CD4-positive, alpha-beta T cell treated with Interleukin-2 at 100 ng/mL for 4 hours (primary cell): ENCODE data around the gene KCNIP3.
A peak's percentile ranks its signal among the peaks of the same experiment; 100 is the strongest.

Experiments
- DNase-seq: peaks from one replicate; pipeline ENCODE4 v3.0.0-alpha.2; 2020; ENCODE audit warnings: low spot score

KCNIP3 gene

GRCh38 chr2:95329891-95330793, 33.0 kb downstream of the KCNIP3 start:
- no peak for DNase-seq

- DNase-seq, result no peak
Measured at GRCh38 chr2:95330794-95331338, 33.7 kb downstream of the KCNIP3 start.

GRCh38 chr2:95331606-95332005, 34.5 kb downstream of the KCNIP3 start:
- no peak for DNase-seq

GRCh38 chr2:95332036-95332435, 34.9 kb downstream of the KCNIP3 start:
- no peak for DNase-seq

GRCh38 chr2:95333056-95333455, 35.9 kb downstream of the KCNIP3 start:
- no peak for DNase-seq

- DNase-seq, result no peak
Measured at GRCh38 chr2:95333888-95334338, 36.8 kb downstream of the KCNIP3 start.

GRCh38 chr2:95334916-95335641, 37.9 kb downstream of the KCNIP3 start:
- no peak for DNase-seq

- no peak for DNase-seq
Measured at GRCh38 chr2:95336406-95336805, 39.3 kb downstream of the KCNIP3 start.

GRCh38 chr2:95337829-95338228, 40.7 kb downstream of the KCNIP3 start:
- no peak for DNase-seq

- no peak for DNase-seq
Measured at GRCh38 chr2:95342556-95343320, 45.6 kb downstream of the KCNIP3 start.

GRCh38 chr2:95343429-95344214, 46.5 kb downstream of the KCNIP3 start:
- no peak for DNase-seq

GRCh38 chr2:95344215-95344583, 47.1 kb downstream of the KCNIP3 start:
- DNase-seq, result no peak

GRCh38 chr2:95344656-95345055, 47.5 kb downstream of the KCNIP3 start:
- no peak for DNase-seq

- no peak for DNase-seq
Measured at GRCh38 chr2:95345081-95345562, 48.0 kb downstream of the KCNIP3 start.

GRCh38 chr2:95345563-95346230, 48.5 kb downstream of the KCNIP3 start:
- peak; percentile 37 for DNase-seq

- no peak for DNase-seq
Measured at GRCh38 chr2:95346231-95346737, 49.1 kb downstream of the KCNIP3 start.

GRCh38 chr2:95346738-95347671, 49.9 kb downstream of the KCNIP3 start:
- no peak for DNase-seq

GRCh38 chr2:95347681-95348608, 50.8 kb downstream of the KCNIP3 start:
- DNase-seq, result no peak
